Calu3 (cell line): ENCODE data around the gene SEC24C. TPM values are rescaled to one million over a fixed set of nuclear protein-coding genes. Genes with fewer than 3 reads are reported as not detected.
"Not testable (repeated sequence)": the region's sequence is repeated elsewhere in the genome, so short reads cannot be mapped to it uniquely, and the experiment has no call there.

Experiments
- Bru-seq: library from RNA; stranded (reverse); fragments of 400-500 nt; gene quantifications from one replicate; lab custom pipeline; 2021; lab: Mats Ljungman, UMichigan
- BruChase-seq, 2 experiments: library from RNA; stranded (reverse); fragments of 400-500 nt; gene quantifications; one replicate each; lab custom pipeline; 2021; lab: Mats Ljungman, UMichigan
- BruUV-seq: library from RNA; stranded (reverse); fragments of 400-500 nt; replicated peaks from 2 replicates; lab custom pipeline; 2021; lab: Mats Ljungman, UMichigan
- CTCF ChIA-PET: fragments of 300-600 bp; sonication (Branson Sonifier 250); formaldehyde crosslinking; loops from one replicate; lab custom pipeline; 2022; ENCODE audit warnings: antibody characterized with exemption; lab: Charles Lee
- DNase-seq: peaks from one replicate; pipeline ENCODE4 v3.0.0; 2022
- H3K27ac Mint-ChIP-seq: one replicate; pipeline ENCODE4 v1.8.0; 2022; ENCODE audit warnings: mixed read lengths; ENCODE audit not compliant: unreplicated experiment
- H3K27me3 Mint-ChIP-seq: one replicate; pipeline ENCODE4 v1.8.0; 2022; ENCODE audit warnings: mixed read lengths; ENCODE audit not compliant: unreplicated experiment
- H3K36me3 Mint-ChIP-seq: one replicate; pipeline ENCODE4 v1.8.0; 2022; ENCODE audit warnings: mild to moderate bottlenecking, moderate library complexity, mixed read lengths; ENCODE audit not compliant: insufficient read depth, unreplicated experiment
- H3K4me1 Mint-ChIP-seq: one replicate; pipeline ENCODE4 v1.8.0; 2022; ENCODE audit warnings: mild to moderate bottlenecking, low read depth, mixed read lengths; ENCODE audit not compliant: unreplicated experiment
- H3K4me3 Mint-ChIP-seq: one replicate; pipeline ENCODE4 v1.8.0; 2022; ENCODE audit warnings: mild to moderate bottlenecking, low read depth, moderate library complexity, mixed read lengths; ENCODE audit not compliant: unreplicated experiment
- H3K9me3 Mint-ChIP-seq: one replicate; pipeline ENCODE4 v1.8.0; 2022; ENCODE audit warnings: low read depth, mixed read lengths; ENCODE audit not compliant: unreplicated experiment
- CTCF ChIP-seq: fragments of 200-600 bp; IDR thresholded peaks from one replicate; pipeline ENCODE4 v1.8.0; 2022; ENCODE audit warnings: antibody characterized with exemption; ENCODE audit not compliant: unreplicated experiment
- intact Hi-C: fragments of 100-400 bp; cut with micrococcal nuclease; formaldehyde crosslinking; loops from one replicate; pipeline ENCODE4 v1.10.0; 2022; ENCODE audit not compliant: unreplicated experiment
- long read RNA-seq: library from polyadenylated mRNA; stranded (forward); transcript quantifications from one replicate; pipeline ENCODE4 v2.0.0, GENCODE V29; 2022
- total RNA-seq: library from RNA; stranded (reverse); gene quantifications from 2 replicates; pipeline ENCODE4 v1.2.3, GENCODE V29; 2022

SEC24C gene
- total RNA-seq: 91.7 and 98.4 TPM in 2 replicates
- Bru-seq, nascent RNA: percentile 84 among the genes with signal in this experiment
- BruChase-seq, experiment 1, labeled RNA remaining after a 6-hour chase: percentile 95 among the genes with signal in this experiment
- BruChase-seq, experiment 2, labeled RNA remaining after a 2-hour chase: percentile 92 among the genes with signal in this experiment
- long read RNA-seq, full-length matches to known transcripts: 62 of 152 reads
- long read RNA-seq, partial matches to known transcripts: 74 of 152 reads
- long read RNA-seq, other reads (novel, unspliced or antisense): 16 of 152 reads

GRCh38 chr10:73743905-73744663 lies at the start of gene SEC24C:
TSS of gene SEC24C (plus strand) at chr10:73744372. CDS start at chr10:73746833, 2,461 bp downstream.
- no peak for TF ChIP-seq CTCF
- Mint-ChIP-seq H3K27me3 (no peaks in the 10 kb centered on the region), H3K36me3 (peaks cover 88% of the 10 kb centered on the region), H3K27ac (peak within 1 kb of the TSS; percentile 99), H3K9me3 (no peaks in the 10 kb centered on the region), H3K4me3 (peak within 1 kb of the TSS; percentile 98), H3K4me1 (peaks cover 10% of the 10 kb centered on the region)
- intact Hi-C loops: no loop called here
- no TSS peak for BruUV-seq
- CTCF ChIA-PET: interaction anchor here (0.6 to 2.8 kb wide), 3 partner anchors 8 to 83 kb away, joined by 3 to 10 read pairs (median 3); no protein-coding TSS in a partner anchor
- DNase-seq: peak; percentile 97

GRCh38 chr10:73695302-73695701 lies 48.9 kb upstream of the SEC24C start:
- BruUV-seq, H3K4me1 Mint-ChIP-seq, intact Hi-C loops, H3K9me3 Mint-ChIP-seq, H3K27me3 Mint-ChIP-seq, H3K27ac Mint-ChIP-seq, H3K36me3 Mint-ChIP-seq, DNase-seq, H3K4me3 Mint-ChIP-seq, CTCF ChIA-PET: not testable (repeated sequence)

- H3K9me3 Mint-ChIP-seq, DNase-seq, BruUV-seq, H3K27me3 Mint-ChIP-seq, H3K4me1 Mint-ChIP-seq, H3K36me3 Mint-ChIP-seq, CTCF ChIA-PET, H3K27ac Mint-ChIP-seq, intact Hi-C loops, H3K4me3 Mint-ChIP-seq: not testable (repeated sequence)
Observed at GRCh38 chr10:73697675-73698159, 46.5 kb upstream of the SEC24C start, which contains the start of gene AGAP5. TSS of gene AGAP5 (minus strand) at chr10:73698109. CDS start at chr10:73697755, 354 bp downstream.

- H3K27me3 Mint-ChIP-seq, H3K36me3 Mint-ChIP-seq, BruUV-seq, H3K4me3 Mint-ChIP-seq, DNase-seq, CTCF ChIA-PET, H3K9me3 Mint-ChIP-seq, H3K4me1 Mint-ChIP-seq, H3K27ac Mint-ChIP-seq, intact Hi-C loops: not testable (repeated sequence)
Observed at GRCh38 chr10:73698819-73699218, 45.4 kb upstream of the SEC24C start.

- CTCF ChIA-PET: interaction anchor here (0.7 kb wide), 1 partner anchor 1142 kb away, joined by 5 read pairs; no protein-coding TSS in a partner anchor
- H3K27me3 Mint-ChIP-seq, intact Hi-C loops, H3K4me1 Mint-ChIP-seq, H3K9me3 Mint-ChIP-seq, BruUV-seq, H3K4me3 Mint-ChIP-seq, H3K36me3 Mint-ChIP-seq, DNase-seq, H3K27ac Mint-ChIP-seq: not testable (repeated sequence)
Observed at GRCh38 chr10:73703924-73704323, 40.2 kb upstream of the SEC24C start.

GRCh38 chr10:73705506-73706072 lies 38.6 kb upstream of the SEC24C start:
- intact Hi-C loops, H3K9me3 Mint-ChIP-seq, H3K4me3 Mint-ChIP-seq, BruUV-seq, H3K36me3 Mint-ChIP-seq, H3K27ac Mint-ChIP-seq, DNase-seq, H3K27me3 Mint-ChIP-seq, H3K4me1 Mint-ChIP-seq: not testable (repeated sequence)
- CTCF ChIA-PET: interaction anchor here (0.6 kb wide), 1 partner anchor 849 kb away, joined by 4 read pairs; no protein-coding TSS in a partner anchor

- intact Hi-C loops, H3K27me3 Mint-ChIP-seq, H3K4me1 Mint-ChIP-seq, BruUV-seq, DNase-seq, H3K9me3 Mint-ChIP-seq, H3K4me3 Mint-ChIP-seq, H3K36me3 Mint-ChIP-seq, H3K27ac Mint-ChIP-seq: not testable (repeated sequence)
- CTCF ChIA-PET: interaction anchor here (0.6 kb wide), 1 partner anchor 849 kb away, joined by 4 read pairs; no protein-coding TSS in a partner anchor
Observed at GRCh38 chr10:73706488-73706887, 37.7 kb upstream of the SEC24C start.

GRCh38 chr10:73707628-73708027 lies 36.5 kb upstream of the SEC24C start:
- H3K27me3 Mint-ChIP-seq, H3K27ac Mint-ChIP-seq, H3K36me3 Mint-ChIP-seq, BruUV-seq, intact Hi-C loops, H3K9me3 Mint-ChIP-seq, H3K4me1 Mint-ChIP-seq, DNase-seq, H3K4me3 Mint-ChIP-seq, CTCF ChIA-PET: not testable (repeated sequence)
